IMR-90 (cell line): ENCODE results near the gene SBF2. TPM values are rescaled to one million over a fixed set of nuclear protein-coding genes. Genes with fewer than 3 reads are reported as not detected.

Experiments used
- ATAC-seq: fragments of 200-7000 bp; cut with Tn5 transposase; 2 replicates; pipeline ENCODE4 v1.9.1; 2020; ENCODE audit warnings: low read depth, mild to moderate bottlenecking, moderate library complexity
- BruUV-seq: library from RNA; stranded (reverse); fragments of 400-500 nt; replicated peaks from 2 replicates; lab custom pipeline; 2021; lab: Mats Ljungman, UMichigan
- CTCF ChIA-PET: fragments of 300-600 bp; formaldehyde crosslinking; extraction: SDS; loops from one replicate; lab custom pipeline; 2021; ENCODE audit warnings: antibody characterized with exemption; lab: Yijun Ruan, JAX
- POLR2A ChIA-PET: fragments of 300-600 bp; sonication (Branson Sonifier 250); formaldehyde crosslinking; loops from one replicate; lab custom pipeline; 2022; ENCODE audit warnings: antibody characterized with exemption; ENCODE audit not compliant: unreplicated experiment; lab: Charles Lee
- DNase-seq: peaks from one replicate; pipeline ENCODE4 v3.0.0; 2013
- H2AFZ ChIP-seq: replicated peaks from 2 replicates; pipeline ENCODE3; 2013; ENCODE audit warnings: low read length, mild to moderate bottlenecking; ENCODE audit not compliant: poor library complexity
- H2AK5ac ChIP-seq: 2 replicates; pipeline ENCODE4 v1.6.1; 2013; ENCODE audit warnings: low read depth, low read length, inconsistent platforms
- H2AK9ac ChIP-seq: replicated peaks from 2 replicates; pipeline ENCODE3; 2013; ENCODE audit warnings: mild to moderate bottlenecking, low read depth, low read length, moderate library complexity; ENCODE audit not compliant: poor library complexity
- H2BK120ac ChIP-seq: 2 replicates; pipeline ENCODE4 v1.6.1; 2013; ENCODE audit warnings: low read depth, low read length, inconsistent platforms
- H2BK15ac ChIP-seq: 3 replicates; pipeline ENCODE4 v1.6.1; 2013; ENCODE audit warnings: low read depth, low read length, inconsistent platforms
- H2BK20ac ChIP-seq: 2 replicates; pipeline ENCODE4 v1.6.1; 2013; ENCODE audit warnings: low read depth, mild to moderate bottlenecking, inconsistent platforms, low read length, moderate library complexity
- H2BK5ac ChIP-seq: 2 replicates; pipeline ENCODE4 v1.6.1; 2013; ENCODE audit warnings: mild to moderate bottlenecking, low read depth, low read length, inconsistent platforms; ENCODE audit not compliant: poor library complexity, severe bottlenecking
- H3K14ac ChIP-seq: replicated peaks from 2 replicates; pipeline ENCODE4 v1.6.1; 2013; ENCODE audit warnings: low read depth, low read length, inconsistent platforms
- H3K18ac ChIP-seq: 2 replicates; pipeline ENCODE4 v1.6.1; 2013; ENCODE audit warnings: low read depth, low read length, control low read depth
- H3K23ac ChIP-seq: 2 replicates; pipeline ENCODE4 v1.6.1; 2013; ENCODE audit warnings: low read depth, low read length, inconsistent platforms
- H3K27ac ChIP-seq: 2 replicates; pipeline ENCODE4 v1.5.1; 2013; ENCODE audit warnings: mild to moderate bottlenecking, control low read depth, low read length; ENCODE audit not compliant: insufficient read depth
- H3K27me3 ChIP-seq: 2 replicates; pipeline ENCODE4 v1.6.1; 2013; ENCODE audit warnings: low read length; ENCODE audit not compliant: control insufficient read depth, insufficient read depth
- H3K36me3 ChIP-seq: 2 replicates; pipeline ENCODE4 v1.6.1; 2013; ENCODE audit warnings: low read length, mixed read lengths; ENCODE audit not compliant: control insufficient read depth, insufficient read depth
- H3K4ac ChIP-seq: 2 replicates; pipeline ENCODE4 v1.6.1; 2013; ENCODE audit warnings: low read depth, low read length, inconsistent platforms
- H3K4me1 ChIP-seq: 2 replicates; pipeline ENCODE4 v1.6.1; 2013; ENCODE audit warnings: low read length, mixed read lengths; ENCODE audit not compliant: control insufficient read depth, insufficient read depth
- H3K4me2 ChIP-seq: 2 replicates; pipeline ENCODE4 v1.6.1; 2013; ENCODE audit warnings: low read depth, mild to moderate bottlenecking, control low read depth, low read length, moderate library complexity
- H3K4me3 ChIP-seq: 2 replicates; pipeline ENCODE4 v1.5.1; 2013; ENCODE audit warnings: low read depth, mild to moderate bottlenecking, control low read depth, low read length, moderate library complexity; ENCODE audit not compliant: insufficient read depth
- H3K56ac ChIP-seq: 2 replicates; pipeline ENCODE4 v1.6.1; 2013; ENCODE audit warnings: low read length, inconsistent platforms; ENCODE audit not compliant: insufficient read depth; ENCODE audit errors: extremely low read depth
- H3K79me1 ChIP-seq, 2 experiments: 2 replicates each; pipeline ENCODE4 v1.6.1; 2013; ENCODE audit warnings: low read length in 2 of 2, inconsistent platforms in 1 of 2, low read depth in 1 of 2
- H3K9ac ChIP-seq: 2 replicates; pipeline ENCODE4 v1.6.1; 2013; ENCODE audit warnings: low read depth, low read length, control low read depth
- H3K9me1 ChIP-seq: 2 replicates; pipeline ENCODE4 v1.6.1; 2013; ENCODE audit warnings: low read length, inconsistent platforms; ENCODE audit not compliant: insufficient read depth
- H3K9me3 ChIP-seq: 2 replicates; pipeline ENCODE4 v1.6.1; 2013; ENCODE audit warnings: low read length; ENCODE audit not compliant: control insufficient read depth, insufficient read depth
- H4K20me1 ChIP-seq: 2 replicates; pipeline ENCODE4 v1.6.1; 2013; ENCODE audit warnings: low read length, inconsistent platforms; ENCODE audit not compliant: insufficient read depth
- H4K5ac ChIP-seq: 2 replicates; pipeline ENCODE4 v1.6.1; 2013; ENCODE audit warnings: mild to moderate bottlenecking, low read depth, low read length, control low read depth
- H4K8ac ChIP-seq, 2 experiments: 2 replicates each; pipeline ENCODE4 v1.6.1; 2013; ENCODE audit warnings: low read depth in 2 of 2, low read length in 2 of 2, control low read depth in 1 of 2, inconsistent platforms in 1 of 2
- H4K91ac ChIP-seq: 2 replicates; pipeline ENCODE4 v1.6.1; 2013; ENCODE audit warnings: low read depth, low read length, inconsistent platforms; ENCODE audit not compliant: insufficient read depth
- CEBPB ChIP-seq: IDR thresholded peaks from 2 replicates; pipeline ENCODE4 v1.6.1; 2012; ENCODE audit warnings: low read depth, low read length, improper control_type of control experiment
- MAFK ChIP-seq: IDR thresholded peaks from 2 replicates; pipeline ENCODE4 v1.6.1; 2012; ENCODE audit warnings: low read depth, low read length, improper control_type of control experiment
- NFE2L2 ChIP-seq: fragments of 150-350 bp; IDR thresholded peaks from 2 replicates; pipeline ENCODE4 v1.6.1; 2016; ENCODE audit warnings: low read depth, mild to moderate bottlenecking, low read length
- POLR2A ChIP-seq: IDR thresholded peaks from 2 replicates; pipeline ENCODE4 v1.6.1; 2012; ENCODE audit warnings: mild to moderate bottlenecking, low read depth, low read length
- RAD21 ChIP-seq: IDR thresholded peaks from 2 replicates; pipeline ENCODE4 v1.6.1; 2012; ENCODE audit warnings: low read length, improper control_type of control experiment
- RCOR1 ChIP-seq: IDR thresholded peaks from 2 replicates; pipeline ENCODE4 v1.6.1; 2012; ENCODE audit warnings: mild to moderate bottlenecking, low read length, improper control_type of control experiment; ENCODE audit not compliant: insufficient replicate concordance
- RFX5 ChIP-seq: IDR thresholded peaks from 2 replicates; pipeline ENCODE4 v1.8.0; 2012; ENCODE audit warnings: low read depth, mild to moderate bottlenecking, low read length, moderate library complexity
- SMC3 ChIP-seq: fragments of 150-350 bp; IDR thresholded peaks from 2 replicates; pipeline ENCODE4 v1.6.1; 2016; ENCODE audit warnings: low read depth, mild to moderate bottlenecking, antibody characterized with exemption, low read length, moderate library complexity
- WGBS, 2 experiments: methylation state at CpG; one replicate each; pipeline versions ENCODE4 v1.1.5 to v1.1.7; 2013; ENCODE audit warnings: missing lambda C conversion rate in 2 of 2; ENCODE audit not compliant: insufficient read length in 1 of 2; ENCODE audit errors: extremely low coverage in 2 of 2; 5-methylcytosine and 5-hydroxymethylcytosine counted together
- dilution Hi-C: fragments of 300-500 bp; cut with HindIII; formaldehyde crosslinking; loops from one replicate; pipeline ENCODE4 v1.14.3; 2018; ENCODE audit warnings: low sequenced_read_pairs; ENCODE audit not compliant: unreplicated experiment
- in situ Hi-C: fragments of 300-500 bp; cut with MboI; formaldehyde crosslinking; loops from 3 replicates; pipeline ENCODE4 v1.14.3; 2019; ENCODE audit warnings: low sequenced_read_pairs, inconsistent platforms, mixed read lengths
- intact Hi-C: fragments of 100-400 bp; cut with micrococcal nuclease; formaldehyde crosslinking; loops from 2 replicates; pipeline ENCODE4 v1.10.0; 2022
- polyA plus RNA-seq, 3 experiments: library from polyadenylated mRNA; depleted of rRNA; stranded (reverse); fragments of >200 nt; gene quantifications; 2 replicates each; pipeline ENCODE4 v1.2.3, GENCODE V29; 2012; ENCODE audit warnings: low replicate concordance in 1 of 3
- total RNA-seq: library from RNA; depleted of rRNA; stranded (reverse); fragments of >200 nt; gene quantifications from 2 replicates; pipeline ENCODE4 v1.2.3, GENCODE V29; 2012
- TF ChIP-seq, protein P1 (sequence below): conservative IDR thresholded peaks from 2 replicates; pipeline ENCODE4 v1.5.1; 2012; ENCODE audit warnings: mild to moderate bottlenecking, low read depth, low read length, improper control_type of control experiment

SBF2 gene
- total and polyA plus RNA-seq, 2 of the 4 experiments (the other 2 are of a cell fraction) = 23.8 to 51.8 TPM

DNA sequence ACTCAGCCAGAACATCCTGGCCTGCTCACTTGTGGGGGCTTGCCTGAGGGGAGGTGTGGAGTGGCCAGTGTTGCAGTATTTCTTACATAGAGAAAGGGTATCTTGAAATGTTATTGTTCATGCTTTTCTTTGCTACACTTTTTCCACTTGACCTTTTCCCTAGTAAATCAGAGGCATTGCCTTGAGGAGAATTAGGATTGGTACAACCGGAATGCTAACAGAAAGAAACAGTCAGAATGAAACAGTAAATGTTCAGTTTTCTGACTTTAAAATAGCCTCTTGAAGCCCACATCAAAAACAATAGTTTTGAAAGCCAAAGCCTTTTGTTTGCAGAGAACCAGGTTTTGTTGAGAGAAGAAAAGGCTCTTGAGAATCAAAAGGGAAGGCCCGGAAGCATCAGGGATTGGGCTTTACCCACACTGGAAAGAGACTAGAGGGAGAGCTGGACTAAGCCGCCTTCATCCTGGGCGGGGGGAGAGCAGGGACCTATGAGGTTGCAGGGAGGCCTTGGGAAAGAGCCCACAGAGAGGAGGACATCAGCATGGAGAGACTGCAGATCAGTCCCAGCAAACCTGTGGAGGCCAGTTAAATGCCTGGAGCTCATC lies 23.2 kb upstream of the SBF2 start:
- dilution Hi-C loops = no loop called here
- H2AK9ac ChIP-seq = no peak overlapping the region
- peaks cover 0 to under 1% of the 10 kb centered on the region in 2 experiments; a peak in 1 of 4 replicates for H3K79me1 ChIP-seq
- peak overlapping the region; percentile 87 for H3K18ac ChIP-seq
- H3K4me3 ChIP-seq = no peak overlapping the region
- ChIA-PET POLR2A (interaction anchor here (1.1 to 1.3 kb wide), 2 partner anchors 7 to 13 kb away, joined by 8 to 9 read pairs; partner anchors contain the start of gene ADM), CTCF (interaction anchor here (1.3 kb wide), 1 partner anchor 13 kb away, joined by 5 read pairs; the partner anchor contains the start of gene ADM)
- H3K4me1 ChIP-seq = peaks cover 11% of the 10 kb centered on the region
- no peak overlapping the region for H3K23ac ChIP-seq
- peak overlapping the region; percentile 76; the same call in 1 of the 2 replicates for H3K4me2 ChIP-seq
- H4K8ac ChIP-seq = peak overlapping the region; percentile 53 to 68; a peak in 2 of 4 replicates
- H3K14ac ChIP-seq = no peak overlapping the region
- TF ChIP-seq MAFK (no peak), RAD21 (no peak), RFX5 (no peak), SMC3 (no peak), NFE2L2 (no peak), RCOR1 (no peak), POLR2A (no peak), CEBPB (no peak)
- TF ChIP-seq, protein P1, sequence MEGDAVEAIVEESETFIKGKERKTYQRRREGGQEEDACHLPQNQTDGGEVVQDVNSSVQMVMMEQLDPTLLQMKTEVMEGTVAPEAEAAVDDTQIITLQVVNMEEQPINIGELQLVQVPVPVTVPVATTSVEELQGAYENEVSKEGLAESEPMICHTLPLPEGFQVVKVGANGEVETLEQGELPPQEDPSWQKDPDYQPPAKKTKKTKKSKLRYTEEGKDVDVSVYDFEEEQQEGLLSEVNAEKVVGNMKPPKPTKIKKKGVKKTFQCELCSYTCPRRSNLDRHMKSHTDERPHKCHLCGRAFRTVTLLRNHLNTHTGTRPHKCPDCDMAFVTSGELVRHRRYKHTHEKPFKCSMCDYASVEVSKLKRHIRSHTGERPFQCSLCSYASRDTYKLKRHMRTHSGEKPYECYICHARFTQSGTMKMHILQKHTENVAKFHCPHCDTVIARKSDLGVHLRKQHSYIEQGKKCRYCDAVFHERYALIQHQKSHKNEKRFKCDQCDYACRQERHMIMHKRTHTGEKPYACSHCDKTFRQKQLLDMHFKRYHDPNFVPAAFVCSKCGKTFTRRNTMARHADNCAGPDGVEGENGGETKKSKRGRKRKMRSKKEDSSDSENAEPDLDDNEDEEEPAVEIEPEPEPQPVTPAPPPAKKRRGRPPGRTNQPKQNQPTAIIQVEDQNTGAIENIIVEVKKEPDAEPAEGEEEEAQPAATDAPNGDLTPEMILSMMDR = no peak
- H2BK5ac ChIP-seq = no peak overlapping the region
- H2BK120ac ChIP-seq = peak overlapping the region; percentile 52; the same call in 1 of the 2 replicates
- peak overlapping the region; percentile 59; the same call in 1 of the 2 replicates for H2BK20ac ChIP-seq
- H2BK15ac ChIP-seq = peak overlapping the region; percentile 82; the same call in 1 of the 3 replicates
- no peak overlapping the region for H2AFZ ChIP-seq
- in situ Hi-C loops = loop anchor here (25.0 kb wide), 1 partner anchor 705 kb away; no protein-coding TSS in a partner anchor
- peak overlapping the region; percentile 52; the same call in 1 of the 2 replicates for H3K27ac ChIP-seq
- no TSS peak for BruUV-seq
- DNase-seq (peak; percentile 14), ATAC-seq (peak; percentile 46)
- H3K27me3 ChIP-seq = no peaks in the 10 kb centered on the region
- intact Hi-C loops = no loop called here
- H3K36me3 ChIP-seq = no peaks in the 10 kb centered on the region
- no peak overlapping the region for H3K9ac ChIP-seq
- H4K91ac ChIP-seq = peak overlapping the region; percentile 49; the same call in 1 of the 2 replicates
- H3K9me1 ChIP-seq = 0 out of 2 replicates have a peak, but pooled peaks cover 4% of the 10 kb centered on the region
- peak overlapping the region; percentile 90 for H4K5ac ChIP-seq
- H2AK5ac ChIP-seq = peak overlapping the region; percentile 46; the same call in 1 of the 2 replicates
- WGBS, 2 experiments = 90% methylated on average over 3 of the region's 4 CpGs; no CpG with 5 or more reads in 1 of the 2 experiments
- H4K20me1 ChIP-seq = no peaks in the 10 kb centered on the region
- H3K4ac ChIP-seq = peak overlapping the region; percentile 24; the same call in 1 of the 2 replicates
- no peak overlapping the region for H3K56ac ChIP-seq
- H3K9me3 ChIP-seq = no peaks in the 10 kb centered on the region
